ENCODE results near the gene CFAP299.
"Not testable (repeated sequence)": the region's sequence is repeated elsewhere in the genome, so short reads cannot be mapped to it uniquely, and the experiment has no call there.

The CFAP299 gene

DNA sequence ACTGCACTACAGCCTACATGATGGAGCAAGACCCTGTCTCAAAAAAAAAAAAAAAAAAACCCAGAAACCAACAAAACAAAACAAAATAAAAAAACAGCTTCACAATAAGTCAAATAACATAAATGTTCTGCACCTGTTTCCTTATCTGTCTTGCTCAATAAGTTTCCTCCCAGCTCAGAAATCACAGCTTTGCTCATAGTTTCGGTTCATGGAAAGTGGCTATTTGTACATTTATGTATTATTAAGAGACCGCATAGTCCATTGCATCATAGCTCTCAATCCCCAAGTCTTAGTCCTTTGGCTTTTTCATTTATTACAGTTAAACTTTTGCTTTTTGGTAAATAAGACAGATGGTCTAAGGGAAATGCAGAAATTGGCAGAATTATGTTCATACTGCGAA is 24.4 kb upstream of the CFAP299 start:
- DNase-seq: no peak
- Histone ChIP-seq H3K9ac (ENCODE audit: low read length) (no peak overlapping the region), H3K9me3 (replicated peaks; ENCODE audit: insufficient read depth, low read length) (no peaks in the 10 kb centered on the region), H3K4me3 (ENCODE audit: low read length) (no peak overlapping the region), H4K20me1 (ENCODE audit: insufficient read depth, low read length) (no peaks in the 10 kb centered on the region), H3K27me3 (replicated peaks; ENCODE audit: insufficient read depth, low read length) (no peaks in the 10 kb centered on the region), H3K79me2 (ENCODE audit: low read length) (no peaks in the 10 kb centered on the region), H3F3A (ENCODE audit: insufficient read depth, low read length) (no peaks in the 10 kb centered on the region), H2AFZ (ENCODE audit: low read length) (no peak overlapping the region), H3K36me3 (replicated peaks; ENCODE audit: insufficient read depth, low read length) (no peaks in the 10 kb centered on the region), H3K4me1 (ENCODE audit: low read length) (no peaks in the 10 kb centered on the region), H3K9me2 (replicated peaks; ENCODE audit: insufficient read depth, low read length) (no peaks in the 10 kb centered on the region), H3K4me2 (ENCODE audit: low read depth, low read length) (no peak overlapping the region), H3K27ac (ENCODE audit: low read length) (no peak overlapping the region)
- TF ChIP-seq EZH2phosphoT487 (IDR thresholded peaks at IDR 0.05; ENCODE audit: low read length) (no peak), EZH2 (optimal IDR thresholded peaks at IDR 0.05; ENCODE audit: low read depth, low read length) (no peak)
- TF ChIP-seq, protein P1, sequence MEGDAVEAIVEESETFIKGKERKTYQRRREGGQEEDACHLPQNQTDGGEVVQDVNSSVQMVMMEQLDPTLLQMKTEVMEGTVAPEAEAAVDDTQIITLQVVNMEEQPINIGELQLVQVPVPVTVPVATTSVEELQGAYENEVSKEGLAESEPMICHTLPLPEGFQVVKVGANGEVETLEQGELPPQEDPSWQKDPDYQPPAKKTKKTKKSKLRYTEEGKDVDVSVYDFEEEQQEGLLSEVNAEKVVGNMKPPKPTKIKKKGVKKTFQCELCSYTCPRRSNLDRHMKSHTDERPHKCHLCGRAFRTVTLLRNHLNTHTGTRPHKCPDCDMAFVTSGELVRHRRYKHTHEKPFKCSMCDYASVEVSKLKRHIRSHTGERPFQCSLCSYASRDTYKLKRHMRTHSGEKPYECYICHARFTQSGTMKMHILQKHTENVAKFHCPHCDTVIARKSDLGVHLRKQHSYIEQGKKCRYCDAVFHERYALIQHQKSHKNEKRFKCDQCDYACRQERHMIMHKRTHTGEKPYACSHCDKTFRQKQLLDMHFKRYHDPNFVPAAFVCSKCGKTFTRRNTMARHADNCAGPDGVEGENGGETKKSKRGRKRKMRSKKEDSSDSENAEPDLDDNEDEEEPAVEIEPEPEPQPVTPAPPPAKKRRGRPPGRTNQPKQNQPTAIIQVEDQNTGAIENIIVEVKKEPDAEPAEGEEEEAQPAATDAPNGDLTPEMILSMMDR (IDR thresholded peaks at IDR 0.05; ENCODE audit: low read length): no peak

DNA sequence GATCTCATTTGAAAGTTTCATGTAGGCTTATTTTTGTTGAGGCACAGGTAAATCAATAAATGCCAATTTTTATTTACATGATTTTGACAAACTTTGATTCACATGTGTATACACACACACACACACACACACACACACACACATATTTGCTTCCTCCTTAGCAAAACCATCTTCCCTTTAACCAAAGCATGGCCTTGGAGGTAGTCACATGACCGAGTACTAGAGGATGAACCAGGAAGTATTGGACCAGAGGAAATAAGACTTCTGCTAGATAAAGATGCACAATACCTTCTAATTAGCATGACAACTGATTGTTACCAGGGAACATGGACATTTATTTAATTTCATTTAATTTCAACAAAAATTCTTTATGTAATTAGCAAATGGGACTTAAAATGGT is 23.4 kb upstream of the CFAP299 start:
- Histone ChIP-seq H3K79me2 (ENCODE audit: low read length) (no peaks in the 10 kb centered on the region), H3K4me2 (ENCODE audit: low read depth, low read length) (no peak overlapping the region), H3K9me3 (replicated peaks; ENCODE audit: insufficient read depth, low read length) (no peaks in the 10 kb centered on the region), H3K4me3 (ENCODE audit: low read length) (no peak overlapping the region), H2AFZ (ENCODE audit: low read length) (no peak overlapping the region), H3K27ac (ENCODE audit: low read length) (no peak overlapping the region), H3F3A (ENCODE audit: insufficient read depth, low read length) (no peaks in the 10 kb centered on the region), H3K4me1 (ENCODE audit: low read length) (no peaks in the 10 kb centered on the region), H3K9me2 (replicated peaks; ENCODE audit: insufficient read depth, low read length) (no peaks in the 10 kb centered on the region), H4K20me1 (ENCODE audit: insufficient read depth, low read length) (no peaks in the 10 kb centered on the region), H3K27me3 (replicated peaks; ENCODE audit: insufficient read depth, low read length) (no peaks in the 10 kb centered on the region), H3K9ac (ENCODE audit: low read length) (no peak overlapping the region), H3K36me3 (replicated peaks; ENCODE audit: insufficient read depth, low read length) (no peaks in the 10 kb centered on the region)
- DNase-seq: no peak
- TF ChIP-seq EZH2phosphoT487 (IDR thresholded peaks at IDR 0.05; ENCODE audit: low read length): no peak
- TF ChIP-seq, protein P1 (IDR thresholded peaks at IDR 0.05; ENCODE audit: low read length): no peak
- TF ChIP-seq EZH2 (optimal IDR thresholded peaks at IDR 0.05; ENCODE audit: low read depth, low read length): no peak

DNA sequence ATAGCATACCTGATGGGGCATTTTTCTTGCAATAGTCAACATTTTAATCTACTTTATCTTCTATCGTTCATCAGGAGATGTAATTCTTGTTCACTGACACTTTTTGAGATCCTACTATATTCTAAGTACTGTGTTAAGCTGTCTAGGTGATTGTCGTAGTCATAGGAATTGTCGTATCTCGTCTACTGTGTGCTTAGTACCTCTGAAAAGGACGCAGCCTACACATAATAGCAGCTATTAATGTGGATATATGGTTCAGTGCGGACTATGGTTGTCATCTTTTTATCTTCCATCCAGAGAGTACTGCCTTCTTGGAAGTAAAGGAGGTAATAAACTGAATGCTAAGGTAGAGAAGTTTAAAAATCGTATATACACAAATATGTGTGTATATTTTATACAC is 21.9 kb upstream of the CFAP299 start:
- no peaks in the 10 kb centered on the region for H3F3A ChIP-seq (ENCODE audit: insufficient read depth, low read length)
- H3K4me2 ChIP-seq (ENCODE audit: low read depth, low read length): no peak overlapping the region
- no peaks in the 10 kb centered on the region for H3K4me1 ChIP-seq (ENCODE audit: low read length)
- H3K36me3 ChIP-seq (replicated peaks; ENCODE audit: insufficient read depth, low read length): no peaks in the 10 kb centered on the region
- H4K20me1 ChIP-seq (ENCODE audit: insufficient read depth, low read length): no peaks in the 10 kb centered on the region
- TF ChIP-seq, protein P1 (IDR thresholded peaks at IDR 0.05; ENCODE audit: low read length): no peak
- TF ChIP-seq EZH2phosphoT487 (IDR thresholded peaks at IDR 0.05; ENCODE audit: low read length) (no peak), EZH2 (optimal IDR thresholded peaks at IDR 0.05; ENCODE audit: low read depth, low read length) (no peak)
- no peak overlapping the region for H3K4me3 ChIP-seq (ENCODE audit: low read length)
- H3K27me3 ChIP-seq (replicated peaks; ENCODE audit: insufficient read depth, low read length): no peaks in the 10 kb centered on the region
- DNase-seq: no peak
- no peak overlapping the region for H2AFZ ChIP-seq (ENCODE audit: low read length)
- H3K79me2 ChIP-seq (ENCODE audit: low read length): no peaks in the 10 kb centered on the region
- no peaks in the 10 kb centered on the region for H3K9me2 ChIP-seq (replicated peaks; ENCODE audit: insufficient read depth, low read length)
- no peaks in the 10 kb centered on the region for H3K9me3 ChIP-seq (replicated peaks; ENCODE audit: insufficient read depth, low read length)
- no peak overlapping the region for H3K27ac ChIP-seq (ENCODE audit: low read length)
- H3K9ac ChIP-seq (ENCODE audit: low read length): no peak overlapping the region

DNA sequence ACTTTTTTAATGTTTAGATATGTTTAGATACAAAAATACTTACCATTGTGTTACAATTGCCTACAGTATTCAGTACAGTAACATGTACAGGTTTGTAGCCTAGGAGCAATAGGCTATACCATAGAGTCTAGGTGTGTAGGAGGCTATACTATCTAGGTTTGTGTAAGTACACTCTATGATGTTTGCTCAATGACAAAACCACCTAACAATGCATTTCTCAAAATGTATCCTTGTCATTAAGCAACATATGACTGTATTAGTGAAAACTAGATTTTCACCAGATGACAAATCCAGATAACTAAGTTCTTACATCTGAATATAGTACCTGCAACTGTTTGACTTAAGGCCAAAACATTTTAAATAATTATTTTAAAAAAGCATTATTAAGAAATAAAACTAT is 19.7 kb upstream of the CFAP299 start:
- H3K4me2 ChIP-seq (ENCODE audit: low read depth, low read length); H3K79me2 ChIP-seq (ENCODE audit: low read length); DNase-seq; H3K4me1 ChIP-seq (ENCODE audit: low read length); H3K36me3 ChIP-seq (replicated peaks; ENCODE audit: insufficient read depth, low read length); H3K9me2 ChIP-seq (replicated peaks; ENCODE audit: insufficient read depth, low read length); H3K9me3 ChIP-seq (replicated peaks; ENCODE audit: insufficient read depth, low read length); H3K4me3 ChIP-seq (ENCODE audit: low read length); H3F3A ChIP-seq (ENCODE audit: insufficient read depth, low read length); H2AFZ ChIP-seq (ENCODE audit: low read length); H3K27me3 ChIP-seq (replicated peaks; ENCODE audit: insufficient read depth, low read length); H3K27ac ChIP-seq (ENCODE audit: low read length); H3K9ac ChIP-seq (ENCODE audit: low read length); H4K20me1 ChIP-seq (ENCODE audit: insufficient read depth, low read length): not testable (repeated sequence)

All from MM.1S (cell line).